GM19043 (cell line): ENCODE results near the gene C11orf58.

Experiments
- ATAC-seq: cut with Tn5 transposase; IDR thresholded peaks from one replicate; pipeline ENCODE4 v1.9.1; 2021; ENCODE audit warnings: low read depth; ENCODE audit not compliant: unreplicated experiment

Gene C11orf58

DNA sequence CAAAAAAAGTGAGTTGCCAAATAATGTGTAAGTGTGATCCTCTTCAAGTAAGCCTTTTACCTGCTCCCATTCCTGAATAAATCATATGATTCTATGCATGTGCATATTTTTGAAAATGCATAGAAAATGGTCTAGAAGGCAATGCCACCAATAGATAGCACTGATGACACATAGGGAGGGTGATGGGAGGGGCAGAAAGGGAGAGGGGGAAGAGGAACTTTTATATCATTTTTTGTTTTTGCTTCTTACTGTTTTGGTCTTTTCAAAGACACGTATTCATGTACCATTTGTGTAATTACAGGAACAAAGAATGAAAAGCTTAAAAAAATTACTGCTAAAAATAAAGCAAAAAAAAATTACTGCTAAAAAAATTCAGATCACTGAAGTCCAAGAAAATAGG is 60.8 kb downstream of the C11orf58 start:
- no peak for ATAC-seq

DNA sequence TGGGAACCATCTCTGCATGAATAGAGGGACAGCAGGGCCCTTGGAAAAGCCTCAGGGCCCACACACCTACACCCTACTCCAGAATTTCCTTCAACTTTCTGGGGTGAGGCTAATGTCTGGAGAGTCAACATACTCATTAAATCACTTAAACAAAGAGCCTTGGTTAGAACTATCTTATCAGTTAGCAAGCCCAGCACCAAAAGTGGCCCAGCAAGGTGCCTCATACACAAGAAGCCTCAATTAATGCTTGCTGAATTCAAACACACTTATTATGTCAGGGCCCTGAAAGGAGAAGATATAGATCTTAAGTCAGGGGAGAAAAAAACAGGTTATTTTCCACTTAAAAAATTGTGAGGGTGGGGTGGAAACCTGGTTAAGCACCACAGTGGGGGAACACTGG is 61.4 kb downstream of the C11orf58 start:
- ATAC-seq, result no peak

DNA sequence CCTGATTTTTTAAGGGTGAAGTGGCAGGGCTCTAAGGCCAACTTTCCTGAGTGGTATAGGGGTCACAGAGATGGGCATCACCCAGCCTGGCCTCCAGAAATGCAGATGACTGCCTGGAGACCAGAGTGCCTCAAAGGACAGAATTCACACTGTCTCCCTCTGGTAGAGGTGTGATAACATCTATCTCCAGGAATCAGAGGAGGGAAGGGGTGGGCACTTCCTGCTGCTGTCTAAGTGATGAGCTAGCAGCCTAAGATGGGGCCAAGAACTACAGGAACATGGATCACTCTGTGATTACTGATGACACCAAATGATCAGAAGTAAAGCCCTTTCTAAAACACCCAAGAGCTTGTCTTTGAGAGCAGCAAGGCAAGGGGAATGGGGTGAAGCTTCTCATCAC is 61.9 kb downstream of the C11orf58 start:
- no peak for ATAC-seq

DNA sequence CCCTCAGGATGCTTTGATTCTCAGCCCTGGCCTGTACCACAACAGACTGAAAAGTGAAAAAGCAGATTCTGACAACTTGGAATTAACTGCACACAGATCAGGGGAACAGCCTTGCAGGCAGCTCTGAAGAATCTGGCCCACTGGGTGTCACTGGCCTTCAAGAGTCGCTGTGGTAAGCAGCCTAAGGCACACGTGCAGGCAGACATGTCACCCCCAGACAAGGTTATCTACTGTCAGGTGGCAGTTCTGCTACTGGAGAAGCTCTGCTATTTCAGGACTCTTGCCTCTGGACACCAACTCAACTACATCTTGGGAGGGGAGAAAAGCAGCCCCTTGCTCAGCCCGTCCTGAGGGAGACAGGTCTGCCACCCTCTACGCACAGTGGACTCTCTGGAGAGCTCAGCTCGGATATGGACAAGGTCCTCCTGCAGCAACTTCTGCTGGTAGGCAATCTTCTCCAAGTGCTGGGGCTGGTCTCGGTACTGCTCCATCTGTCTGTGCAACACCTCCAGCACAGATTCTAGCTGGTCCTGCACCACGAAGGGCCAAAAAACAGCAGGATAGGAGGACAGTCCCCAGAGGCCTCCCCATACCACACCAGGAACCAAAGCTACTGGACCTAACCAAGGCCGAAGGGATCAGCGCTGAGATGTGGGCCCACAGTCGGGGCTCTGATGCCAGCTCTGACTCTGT is 63.0 kb downstream of the C11orf58 start:
- ATAC-seq, result no peak

DNA sequence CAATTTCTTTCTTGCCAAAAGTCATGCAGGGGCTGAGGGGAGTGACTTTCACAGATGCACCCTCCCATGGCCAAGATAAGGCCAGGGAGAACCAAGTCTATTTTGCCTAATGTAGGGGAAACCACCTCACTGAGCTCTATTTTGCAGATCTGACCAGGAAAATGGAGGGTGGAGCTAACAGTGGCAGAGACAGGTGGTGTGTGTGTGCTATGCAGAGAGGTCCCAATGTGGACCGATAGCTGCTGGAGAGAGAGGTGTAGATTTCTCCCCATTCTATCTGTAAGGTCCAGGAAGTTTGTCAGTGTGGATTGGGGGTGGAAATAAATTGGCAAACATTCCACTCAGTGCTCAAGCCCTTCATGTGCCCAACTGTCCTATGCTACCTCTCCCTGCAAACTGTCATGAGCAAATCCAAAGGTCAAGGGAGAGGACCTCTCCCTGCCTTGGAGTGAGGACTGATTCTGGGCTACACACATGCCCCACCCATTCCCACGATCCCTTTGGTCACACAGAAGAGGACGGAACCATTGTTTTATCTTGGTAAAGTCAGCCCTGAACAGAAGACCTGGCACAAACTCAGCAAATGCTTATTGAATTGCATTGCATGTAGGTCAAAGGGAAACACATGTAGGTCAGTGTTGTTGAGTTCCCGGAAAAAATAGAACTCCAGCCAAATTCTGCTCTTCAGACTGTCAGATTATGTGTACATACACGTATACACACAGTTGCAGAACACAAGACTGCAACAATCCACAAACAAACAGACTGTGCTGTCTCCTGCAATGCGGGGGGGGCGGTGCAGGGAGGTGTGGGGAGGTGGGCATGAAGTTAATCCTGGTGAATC is 65.9 kb downstream of the C11orf58 start:
- ATAC-seq, result no peak

DNA sequence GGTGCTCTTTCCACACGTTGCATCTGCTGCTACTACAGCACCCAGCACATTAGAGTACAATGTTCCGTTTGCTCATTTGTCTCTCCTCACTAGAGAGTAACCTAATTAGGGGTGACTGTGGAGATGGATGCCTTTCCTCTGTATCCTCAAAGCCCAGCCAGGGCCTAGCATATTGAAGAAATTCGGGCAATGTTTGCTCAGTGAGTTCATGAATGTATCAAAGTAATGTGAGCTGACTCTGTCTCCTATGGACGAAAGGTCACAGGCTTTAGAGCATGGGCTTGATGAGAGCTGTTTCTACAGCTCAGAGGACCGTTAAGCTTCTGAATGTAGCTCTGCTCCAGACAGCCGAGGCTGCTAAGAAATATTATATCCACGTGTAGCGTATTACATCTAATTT is 67.5 kb downstream of the C11orf58 start:
- ATAC-seq, result no peak

DNA sequence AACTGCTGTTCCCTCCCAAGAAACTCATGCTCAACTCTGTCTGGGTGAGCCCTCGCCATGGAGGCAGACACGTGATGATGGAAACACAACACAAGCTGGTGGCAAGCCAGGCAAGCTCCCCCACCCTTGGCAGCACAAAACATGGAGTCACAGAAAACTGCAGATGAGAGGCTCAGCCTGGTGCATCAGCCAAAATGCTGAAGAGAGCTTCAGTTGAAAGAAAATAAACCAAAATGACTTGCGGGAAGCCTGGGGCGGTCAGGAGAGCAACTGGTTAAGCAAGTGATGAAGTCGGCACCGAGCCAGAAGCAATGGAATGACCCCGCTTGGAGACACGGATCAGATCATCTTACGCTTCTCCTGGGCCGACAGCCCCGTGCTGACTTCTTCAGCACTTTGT is 68.3 kb downstream of the C11orf58 start:
- no peak for ATAC-seq

DNA sequence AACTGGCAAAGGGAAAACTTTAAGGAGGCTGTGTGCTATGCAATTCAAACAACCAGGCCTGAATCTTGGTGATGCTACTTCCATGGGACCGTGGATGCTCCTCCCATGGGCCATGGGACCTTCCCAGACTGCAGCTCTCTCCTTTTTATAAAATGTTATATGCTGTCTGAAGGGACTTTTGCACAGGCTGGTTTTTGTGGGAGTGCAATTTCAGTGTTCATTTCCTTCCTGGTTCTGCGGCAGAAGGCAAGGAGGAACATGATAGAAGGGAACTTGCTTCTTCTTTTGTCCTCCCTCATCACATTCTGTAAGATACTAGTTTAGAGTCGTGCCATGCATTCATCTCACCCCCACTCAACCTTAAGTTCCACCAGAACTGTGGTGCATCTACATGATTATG is 68.9 kb downstream of the C11orf58 start:
- no peak for ATAC-seq
